NT2/D1 (cell line): ENCODE data around the gene PLXNA2.

Source experiments
- DNase-seq: peaks from one replicate; pipeline ENCODE4 v3.0.0-alpha.2; 2011; ENCODE audit warnings: low read depth, low spot score
- H3K27me3 ChIP-seq: 2 replicates; pipeline ENCODE4 v1.6.0; 2011; ENCODE audit warnings: mild to moderate bottlenecking; ENCODE audit not compliant: insufficient read length, insufficient read depth
- H3K36me3 ChIP-seq: 2 replicates; pipeline ENCODE4 v1.6.1; 2011; ENCODE audit warnings: mild to moderate bottlenecking, low read length, mixed read lengths; ENCODE audit not compliant: insufficient read depth, insufficient read length
- H3K4me1 ChIP-seq: 2 replicates; pipeline ENCODE4 v1.5.1; 2011; ENCODE audit not compliant: insufficient read depth, insufficient read length
- H3K4me3 ChIP-seq: 2 replicates; pipeline ENCODE4 v1.5.1; 2011; ENCODE audit warnings: low read depth; ENCODE audit not compliant: insufficient read length
- H3K9ac ChIP-seq: 2 replicates; pipeline ENCODE4 v1.6.0; 2011; ENCODE audit warnings: low read depth; ENCODE audit not compliant: insufficient read length
- H3K9me3 ChIP-seq: 2 replicates; pipeline ENCODE4 v1.5.1; 2011; ENCODE audit warnings: mild to moderate bottlenecking, low read length; ENCODE audit not compliant: insufficient read depth
- SUZ12 ChIP-seq: IDR thresholded peaks from 2 replicates; pipeline ENCODE4 v1.6.1; 2011; ENCODE audit not compliant: insufficient read length, insufficient read depth; ENCODE audit errors: extremely low read depth
- YY1 ChIP-seq: IDR thresholded peaks from 2 replicates; pipeline ENCODE4 v1.6.1; 2011; ENCODE audit not compliant: insufficient read length, insufficient read depth
- ZNF274 ChIP-seq: IDR thresholded peaks from 2 replicates; pipeline ENCODE4 v1.6.1; 2011; ENCODE audit warnings: mild to moderate bottlenecking, low read depth, low read length

PLXNA2 gene

DNA sequence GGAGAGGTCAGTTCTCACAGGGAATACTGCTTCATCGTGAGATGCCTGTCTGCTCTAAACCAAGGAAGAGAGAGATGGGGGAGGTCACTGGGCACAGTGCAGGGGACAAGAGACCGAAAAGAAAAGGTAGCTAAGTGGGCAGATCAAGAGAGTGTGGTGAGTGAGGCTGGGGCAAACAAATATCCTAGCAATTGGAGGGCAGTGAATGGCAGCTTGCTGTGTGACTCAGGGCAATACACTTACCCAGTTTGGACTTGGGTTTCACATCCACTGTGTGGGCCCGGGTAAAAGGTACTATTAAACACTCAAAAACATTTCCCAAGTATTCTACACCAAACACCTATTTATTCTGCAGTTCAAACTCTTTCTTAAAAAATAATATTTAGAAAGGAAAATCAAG is 10.2 kb downstream of the PLXNA2 start:
- H3K4me1 ChIP-seq = peaks cover 25% of the 10 kb centered on the region
- no peak for TF ChIP-seq SUZ12
- no peak for TF ChIP-seq ZNF274
- no peak for TF ChIP-seq YY1
- no peak overlapping the region for H3K9ac ChIP-seq
- H3K4me3 ChIP-seq = no peak overlapping the region
- H3K36me3 ChIP-seq = peaks cover 5% of the 10 kb centered on the region
- H3K27me3 ChIP-seq = no peaks in the 10 kb centered on the region
- DNase-seq = no peak
- no peaks in the 10 kb centered on the region for H3K9me3 ChIP-seq

DNA sequence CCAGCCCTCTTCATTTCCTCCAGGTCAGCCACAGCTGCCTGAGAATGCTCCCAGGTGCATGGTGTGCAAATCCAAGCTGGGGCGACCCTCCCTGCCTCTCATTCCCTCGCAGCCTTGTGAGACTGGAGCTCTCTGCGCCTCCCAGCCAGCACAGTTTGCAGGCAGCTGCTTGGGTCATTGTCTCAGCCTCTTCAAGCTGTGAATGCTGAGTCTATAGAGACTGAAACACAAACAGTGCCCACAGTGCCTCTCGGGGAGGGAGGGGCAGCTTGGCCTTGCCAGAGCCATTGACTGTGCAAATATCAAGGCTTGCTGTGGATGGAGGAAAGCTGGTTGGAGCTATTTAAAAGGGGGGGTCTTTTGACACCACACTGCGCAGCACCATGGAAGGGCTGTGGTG is 10.6 kb downstream of the PLXNA2 start:
- DNase-seq = peak; percentile 86
- H3K9ac ChIP-seq = peak overlapping the region; percentile 39
- H3K4me3 ChIP-seq = no peak overlapping the region
- peaks cover 25% of the 10 kb centered on the region for H3K4me1 ChIP-seq
- no peak for TF ChIP-seq ZNF274
- no peak for TF ChIP-seq YY1
- no peak for TF ChIP-seq SUZ12
- H3K9me3 ChIP-seq = no peaks in the 10 kb centered on the region
- no peaks in the 10 kb centered on the region for H3K27me3 ChIP-seq
- peaks cover 5% of the 10 kb centered on the region for H3K36me3 ChIP-seq

DNA sequence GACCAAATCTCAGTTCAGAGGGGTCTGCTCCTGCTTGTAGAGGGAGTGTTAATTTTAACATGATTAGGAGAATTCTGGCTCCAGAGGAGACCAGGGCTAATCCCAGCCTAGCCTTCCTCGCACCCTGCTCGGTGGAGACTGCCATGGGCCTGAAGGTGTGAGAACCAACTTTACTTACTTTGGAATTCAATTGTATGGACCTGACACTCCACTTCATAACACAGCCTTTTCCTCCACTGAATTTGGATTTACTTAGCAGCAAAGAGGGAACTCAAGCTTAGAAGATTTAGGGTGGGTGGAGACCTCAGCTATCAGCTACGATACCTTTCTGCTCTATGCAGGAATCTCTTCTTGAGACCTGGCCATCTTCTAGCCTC is 11.5 kb downstream of the PLXNA2 start:
- no peak for DNase-seq
- peaks cover 25% of the 10 kb centered on the region for H3K4me1 ChIP-seq
- peaks cover 9% of the 10 kb centered on the region for H3K36me3 ChIP-seq
- H3K9ac ChIP-seq = no peak overlapping the region
- H3K9me3 ChIP-seq = no peaks in the 10 kb centered on the region
- no peaks in the 10 kb centered on the region for H3K27me3 ChIP-seq
- no peak overlapping the region for H3K4me3 ChIP-seq
- no peak for TF ChIP-seq ZNF274
- TF ChIP-seq SUZ12 = no peak
- no peak for TF ChIP-seq YY1

DNA sequence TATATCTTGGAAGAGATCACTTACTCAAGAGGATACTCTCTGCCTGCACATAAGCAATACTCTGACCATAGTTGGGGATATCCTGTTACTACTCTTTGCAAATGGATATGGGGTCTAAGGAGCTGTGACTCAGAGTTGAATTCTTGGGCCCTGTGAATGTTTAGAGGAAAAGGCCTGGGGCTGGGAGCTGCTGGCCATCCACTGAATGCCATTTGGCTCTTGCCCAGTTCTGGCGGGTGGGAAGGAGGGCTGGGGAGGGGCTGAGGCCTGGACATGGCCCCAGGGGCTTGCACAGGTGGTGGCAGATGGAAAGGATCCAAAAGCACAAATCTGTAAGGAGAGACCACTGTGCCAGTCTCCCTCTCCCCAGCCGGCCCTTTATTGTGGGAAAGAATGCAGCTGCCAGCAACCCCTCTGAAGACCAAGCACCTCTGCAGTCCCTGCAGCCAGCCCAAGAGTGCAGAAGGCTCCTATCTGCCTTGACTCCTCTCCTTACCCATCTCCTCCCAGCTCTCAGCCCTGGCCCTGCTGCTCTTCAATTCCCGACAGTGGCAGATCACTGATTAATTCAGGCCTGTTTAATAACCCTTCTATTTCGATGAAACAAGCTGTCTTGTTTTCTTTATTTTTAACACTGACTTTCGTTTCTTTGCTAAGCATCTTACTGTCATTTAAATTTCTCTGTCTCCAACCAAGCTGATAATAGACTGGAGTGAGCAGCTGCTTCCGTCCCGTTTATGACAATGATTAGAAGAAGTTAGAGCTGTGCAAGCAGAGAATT is 12.1 kb downstream of the PLXNA2 start:
- Histone ChIP-seq H3K27me3 (no peaks in the 10 kb centered on the region), H3K4me3 (no peak overlapping the region), H3K9ac (peak overlapping the region; percentile 16), H3K9me3 (no peaks in the 10 kb centered on the region), H3K36me3 (peaks cover 9% of the 10 kb centered on the region), H3K4me1 (peaks cover 25% of the 10 kb centered on the region)
- DNase-seq = no peak
- no peak for TF ChIP-seq ZNF274

GRCh38 chr1:208230668-208231529 is 13.3 kb downstream of the PLXNA2 start:
- no peaks in the 10 kb centered on the region for H3K27me3 ChIP-seq
- H3K36me3 ChIP-seq = peaks cover 9% of the 10 kb centered on the region
- no peak overlapping the region for H3K9ac ChIP-seq
- no peaks in the 10 kb centered on the region for H3K9me3 ChIP-seq
- no peak overlapping the region for H3K4me3 ChIP-seq
- no peak for TF ChIP-seq YY1
- no peak for TF ChIP-seq SUZ12
- TF ChIP-seq ZNF274 = no peak
- peaks cover 21% of the 10 kb centered on the region for H3K4me1 ChIP-seq
- no peak for DNase-seq

DNA sequence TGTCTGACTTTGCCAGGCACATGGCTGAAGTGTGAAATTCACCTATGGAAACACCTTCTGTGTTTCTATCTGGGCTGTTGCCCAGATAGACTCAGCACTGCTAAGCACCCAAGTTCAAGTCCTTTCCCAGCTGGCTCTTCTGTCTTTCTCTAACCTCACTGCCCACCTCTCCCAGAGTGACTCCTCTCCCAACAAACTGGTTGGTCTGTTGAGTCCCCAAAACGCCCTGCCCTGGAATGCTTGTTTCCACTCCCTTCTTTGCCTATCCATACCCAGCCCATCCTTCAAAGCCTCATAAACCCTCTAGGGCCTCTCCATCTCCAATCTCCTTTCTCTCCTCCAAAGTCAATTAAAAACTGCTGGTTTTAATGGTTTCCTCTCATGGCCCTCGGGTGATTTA is 15.6 kb downstream of the PLXNA2 start:
- peaks cover 9% of the 10 kb centered on the region for H3K36me3 ChIP-seq
- TF ChIP-seq ZNF274 = no peak
- no peak for TF ChIP-seq YY1
- no peak for TF ChIP-seq SUZ12
- no peaks in the 10 kb centered on the region for H3K9me3 ChIP-seq
- H3K27me3 ChIP-seq = no peaks in the 10 kb centered on the region
- DNase-seq = no peak
- H3K9ac ChIP-seq = no peak overlapping the region
- no peak overlapping the region for H3K4me3 ChIP-seq
- peaks cover 14% of the 10 kb centered on the region for H3K4me1 ChIP-seq

DNA sequence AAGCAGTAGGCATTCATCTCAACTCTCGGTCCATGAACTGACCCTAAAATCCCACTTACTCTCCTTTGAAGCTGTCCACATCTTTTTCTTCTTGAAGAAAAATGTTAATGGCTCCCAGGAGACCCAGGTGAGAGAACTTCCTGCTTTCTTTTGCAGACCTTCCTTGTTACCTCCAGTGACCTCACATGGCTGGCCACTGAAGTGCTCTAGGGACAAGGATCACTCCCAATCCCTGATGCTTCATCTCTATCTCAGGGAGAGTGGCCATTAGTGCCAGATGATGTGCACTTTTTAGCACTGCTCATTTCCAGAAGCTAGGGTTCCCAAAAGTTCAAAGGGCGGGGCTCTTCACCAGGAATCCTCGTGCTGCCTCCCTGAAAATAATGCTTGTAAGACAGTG is 16.2 kb downstream of the PLXNA2 start:
- TF ChIP-seq ZNF274 = no peak
- TF ChIP-seq SUZ12 = no peak
- no peak for TF ChIP-seq YY1
- H3K9ac ChIP-seq = no peak overlapping the region
- no peak for DNase-seq
- H3K36me3 ChIP-seq = peaks cover 9% of the 10 kb centered on the region
- H3K27me3 ChIP-seq = no peaks in the 10 kb centered on the region
- no peaks in the 10 kb centered on the region for H3K9me3 ChIP-seq
- H3K4me3 ChIP-seq = no peak overlapping the region
- peaks cover 10% of the 10 kb centered on the region for H3K4me1 ChIP-seq

- Histone ChIP-seq H3K27me3 (no peaks in the 10 kb centered on the region), H3K4me3 (no peak overlapping the region)
- no peak for DNase-seq
These were observed 16.8 kb downstream of the PLXNA2 start for GRCh38 chr1:208227366-208227765.

More at GRCh38 chr1:208227366-208227765, 16.8 kb downstream of the PLXNA2 start:
- Histone ChIP-seq H3K36me3 (peaks cover 9% of the 10 kb centered on the region), H3K9ac (no peak overlapping the region), H3K4me1 (peaks cover 6% of the 10 kb centered on the region), H3K9me3 (no peaks in the 10 kb centered on the region)
- TF ChIP-seq SUZ12 (no peak), ZNF274 (no peak), YY1 (no peak)
